Mesothelial cell of epicardium (in vitro differentiated cells): ENCODE measurements around the gene PARP12. TPM values are rescaled to one million over a fixed set of nuclear protein-coding genes. Genes with fewer than 3 reads are reported as not detected.

Experiments used
- DNase-seq, 2 experiments: peaks; one replicate each; pipeline ENCODE4 v3.0.0; 2021; ENCODE audit warnings: low spot score in 2 of 2; ENCODE audit not compliant: unreplicated experiment in 2 of 2
- H3K27ac Mint-ChIP-seq: 2 replicates; pipeline ENCODE4 v1.8.0; 2021; ENCODE audit warnings: mixed read lengths
- H3K27me3 Mint-ChIP-seq: 2 replicates; pipeline ENCODE4 v1.8.0; 2021; ENCODE audit warnings: low read depth, mixed read lengths
- H3K36me3 Mint-ChIP-seq: 2 replicates; pipeline ENCODE4 v1.8.0; 2021; ENCODE audit warnings: mixed read lengths
- H3K4me1 Mint-ChIP-seq: 2 replicates; pipeline ENCODE4 v1.8.0; 2021; ENCODE audit warnings: mixed read lengths
- H3K4me3 Mint-ChIP-seq: 2 replicates; pipeline ENCODE4 v1.8.0; 2021; ENCODE audit warnings: mild to moderate bottlenecking, moderate library complexity, mixed read lengths
- H3K9me3 Mint-ChIP-seq: 2 replicates; pipeline ENCODE4 v1.8.0; 2021; ENCODE audit warnings: mixed read lengths
- CTCF ChIP-seq: fragments of 200-600 bp; sonication (generic); IDR thresholded peaks from one replicate; pipeline ENCODE4 v1.5.0; 2021; ENCODE audit warnings: antibody characterized with exemption; ENCODE audit not compliant: unreplicated experiment
- total RNA-seq: library from RNA; stranded (reverse); gene quantifications from 3 replicates; pipeline ENCODE4 v1.2.1, GENCODE V29; 2021

Gene PARP12
- total RNA-seq, 1 donor from 2014 or later, result 27.1 TPM

- no peaks in the 10 kb centered on the region for H3K27me3 Mint-ChIP-seq
- no peak overlapping the region for H3K27ac Mint-ChIP-seq
- H3K9me3 Mint-ChIP-seq, result no peaks in the 10 kb centered on the region
- H3K36me3 Mint-ChIP-seq, result peaks cover 20% of the 10 kb centered on the region
- no peak for TF ChIP-seq CTCF
- H3K4me1 Mint-ChIP-seq, result peaks cover 6% of the 10 kb centered on the region
- DNase-seq, result no peak
- no peak overlapping the region for H3K4me3 Mint-ChIP-seq
Observed at GRCh38 chr7:140027858-140028257, 34.9 kb downstream of the PARP12 start.

GRCh38 chr7:140026935-140027334, 35.8 kb downstream of the PARP12 start:
- H3K36me3 Mint-ChIP-seq, result peaks cover 16% of the 10 kb centered on the region
- no peaks in the 10 kb centered on the region for H3K9me3 Mint-ChIP-seq
- peaks cover 6% of the 10 kb centered on the region for H3K4me1 Mint-ChIP-seq
- DNase-seq, result no peak
- no peak overlapping the region for H3K27ac Mint-ChIP-seq
- no peak overlapping the region for H3K4me3 Mint-ChIP-seq
- TF ChIP-seq CTCF, result no peak
- H3K27me3 Mint-ChIP-seq, result no peaks in the 10 kb centered on the region

- TF ChIP-seq CTCF, result no peak
- no peaks in the 10 kb centered on the region for H3K9me3 Mint-ChIP-seq
- H3K4me3 Mint-ChIP-seq, result no peak overlapping the region
- no peak for DNase-seq
- peaks cover 12% of the 10 kb centered on the region for H3K36me3 Mint-ChIP-seq
- H3K4me1 Mint-ChIP-seq, result peaks cover 6% of the 10 kb centered on the region
- H3K27me3 Mint-ChIP-seq, result no peaks in the 10 kb centered on the region
- H3K27ac Mint-ChIP-seq, result no peak overlapping the region
Observed at GRCh38 chr7:140025814-140026433, 36.8 kb downstream of the PARP12 start.

- no peak for DNase-seq
- no peak for TF ChIP-seq CTCF
- Mint-ChIP-seq H3K9me3 (no peaks in the 10 kb centered on the region), H3K27me3 (no peaks in the 10 kb centered on the region), H3K4me3 (no peak overlapping the region), H3K4me1 (peaks cover 6% of the 10 kb centered on the region), H3K36me3 (peaks cover 9% of the 10 kb centered on the region), H3K27ac (no peak overlapping the region)
Observed at GRCh38 chr7:140025241-140025640, 37.5 kb downstream of the PARP12 start.

GRCh38 chr7:140024585-140024984, 38.2 kb downstream of the PARP12 start:
- DNase-seq, result no peak
- TF ChIP-seq CTCF, result no peak
- H3K27me3 Mint-ChIP-seq, result no peaks in the 10 kb centered on the region
- no peaks in the 10 kb centered on the region for H3K9me3 Mint-ChIP-seq
- H3K27ac Mint-ChIP-seq, result no peak overlapping the region
- no peak overlapping the region for H3K4me3 Mint-ChIP-seq
- peaks cover 2% of the 10 kb centered on the region for H3K4me1 Mint-ChIP-seq
- H3K36me3 Mint-ChIP-seq, result peaks cover 9% of the 10 kb centered on the region

GRCh38 chr7:140023728-140024127, 39.0 kb downstream of the PARP12 start:
- no peaks in the 10 kb centered on the region for H3K4me1 Mint-ChIP-seq
- TF ChIP-seq CTCF, result no peak
- no peak overlapping the region for H3K4me3 Mint-ChIP-seq
- no peak for DNase-seq
- H3K36me3 Mint-ChIP-seq, result peaks cover 9% of the 10 kb centered on the region
- no peaks in the 10 kb centered on the region for H3K9me3 Mint-ChIP-seq
- H3K27me3 Mint-ChIP-seq, result no peaks in the 10 kb centered on the region
- H3K27ac Mint-ChIP-seq, result no peak overlapping the region
